Prostate gland (tissue), 2 donors: ENCODE data around the gene THUMPD1.

ENCODE experiments used
- CTCF ChIP-seq, 4 experiments: fragments of 200-600 bp in 2 of 4; fragments of 450-650 bp in 2 of 4; sonication (generic) in 2 of 4; IDR thresholded peaks; 1 replicate in 3 of 4; 2 replicates in 1 of 4; pipeline ENCODE4 v1.5.1; 2016 to 2019; ENCODE audit warnings: antibody characterized with exemption in 4 of 4, mild to moderate bottlenecking in 2 of 4, moderate library complexity in 2 of 4
- POLR2A ChIP-seq: fragments of 450-650 bp; IDR thresholded peaks from one replicate; pipeline ENCODE4 v1.6.1; 2016; ENCODE audit warnings: antibody characterized with exemption, mild to moderate bottlenecking
- POLR2AphosphoS5 ChIP-seq: sonication (generic); formaldehyde crosslinking; IDR thresholded peaks from one replicate; pipeline ENCODE4 v1.6.1; 2017; ENCODE audit warnings: antibody characterized with exemption

- TF ChIP-seq POLR2A (no peak), CTCF (IDR thresholded peaks at IDR 0.05) (no peak), POLR2AphosphoS5 (no peak)
Observed at GRCh38 chr16:20696618-20697017, 45.0 kb downstream of the THUMPD1 start.
